Measurements from ENCODE around the gene GALNT17.

GALNT17 gene

DNA sequence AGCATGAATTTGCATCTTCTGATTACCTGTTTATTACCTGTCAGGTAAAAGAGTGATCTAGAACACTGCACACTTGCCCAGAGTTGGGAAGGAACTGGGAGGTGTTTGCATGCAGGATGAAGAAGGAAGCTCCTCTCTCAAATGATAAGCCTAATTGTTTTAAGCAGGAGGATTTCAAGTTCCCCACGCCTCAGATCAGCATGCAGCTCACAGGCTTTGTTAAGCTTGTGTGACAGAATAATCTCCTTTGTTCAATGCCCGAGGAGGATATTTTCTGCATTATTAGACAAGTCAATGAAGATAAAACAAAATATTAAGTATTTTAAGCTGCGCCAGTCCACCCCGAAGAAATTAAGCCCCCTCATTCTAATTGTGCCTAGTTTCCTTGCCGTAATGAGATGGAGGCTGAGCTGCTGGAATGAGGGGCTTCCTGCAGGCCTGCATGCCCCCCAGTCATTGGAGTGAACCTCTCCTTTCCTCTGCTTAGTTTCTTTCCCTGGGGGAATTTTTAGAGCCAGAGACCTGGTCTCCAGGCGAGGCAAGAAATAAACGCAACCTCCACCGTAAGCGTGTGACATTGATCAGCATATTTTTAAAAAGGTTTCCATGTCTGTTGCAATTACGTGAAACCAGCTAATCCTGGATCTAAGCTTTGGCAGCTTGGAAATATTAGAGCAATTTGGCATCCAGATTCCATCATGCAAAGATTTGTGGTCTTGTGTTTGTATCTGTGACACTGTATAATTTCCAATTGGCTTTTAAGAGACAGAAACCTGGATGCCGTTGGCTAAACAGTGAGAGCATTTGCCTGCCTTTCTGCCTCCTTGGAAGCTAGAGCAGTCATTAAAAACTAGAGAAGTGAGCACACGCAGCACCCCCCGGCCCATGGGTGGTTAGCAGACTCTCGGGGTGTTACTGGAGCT, 376.0 kb downstream of the GALNT17 start:
- no peak for DNase-seq (ENCODE audit: low read depth)

- no peak for DNase-seq (ENCODE audit: low read depth)
Measured at GRCh38 chr7:71509381-71509780, 377.4 kb downstream of the GALNT17 start.

DNA sequence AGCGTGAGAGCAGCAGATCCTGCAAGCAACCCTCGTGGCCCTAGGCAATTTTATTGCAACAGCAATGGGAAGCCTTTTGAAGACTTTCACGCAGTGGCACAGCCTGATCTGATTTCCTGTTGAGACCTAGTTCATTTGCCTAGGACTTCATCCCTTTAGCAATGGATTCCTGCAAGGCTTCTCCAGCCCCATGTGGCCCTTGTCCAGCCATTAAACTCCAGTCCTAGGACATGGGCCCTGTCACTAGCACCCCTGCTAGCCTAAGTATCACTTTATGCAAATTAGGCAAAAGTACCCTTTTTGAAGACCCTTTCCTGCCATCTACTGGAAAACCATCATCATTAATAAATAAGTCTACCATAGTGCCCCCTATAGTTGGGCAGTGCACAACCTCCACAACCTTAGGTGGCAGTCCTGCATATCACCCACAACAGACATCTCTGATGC, 379.4 kb downstream of the GALNT17 start:
- no peak for DNase-seq (ENCODE audit: low read depth)

- DNase-seq (ENCODE audit: low read depth): no peak
Measured at GRCh38 chr7:71517940-71518699, 386.2 kb downstream of the GALNT17 start.

- no peak for DNase-seq (ENCODE audit: low read depth)
Measured at GRCh38 chr7:71518880-71519279, 386.9 kb downstream of the GALNT17 start.

- DNase-seq (ENCODE audit: low read depth): no peak
Measured at GRCh38 chr7:71521506-71521905, 389.6 kb downstream of the GALNT17 start.

GRCh38 chr7:71526106-71526505, 394.2 kb downstream of the GALNT17 start:
- no peak for DNase-seq (ENCODE audit: low read depth)

- DNase-seq (ENCODE audit: low read depth): no peak
Measured at GRCh38 chr7:71527213-71527612, 395.3 kb downstream of the GALNT17 start.

- no peak for DNase-seq (ENCODE audit: low read depth)
Measured at GRCh38 chr7:71535616-71536015, 403.7 kb downstream of the GALNT17 start.

DNA sequence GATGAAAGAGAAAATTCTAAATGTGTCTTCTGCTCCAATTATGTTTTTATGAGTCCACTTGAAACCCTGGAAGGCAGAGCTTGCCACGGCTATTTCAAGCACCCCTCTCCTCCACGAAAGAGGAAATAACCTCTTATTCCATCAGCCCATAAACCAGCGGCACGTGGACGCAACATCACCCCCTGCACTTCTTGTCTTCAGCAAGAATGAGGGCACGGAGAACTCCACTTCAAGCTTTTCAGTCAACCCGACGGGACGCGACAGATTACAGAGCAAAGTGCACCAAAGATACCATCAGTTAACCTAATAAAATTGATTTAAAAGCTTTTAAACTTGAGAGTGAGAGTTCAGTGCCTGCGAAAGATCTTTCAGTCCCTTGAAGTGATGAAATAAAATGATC, 406.3 kb downstream of the GALNT17 start:
- no peak for DNase-seq (ENCODE audit: low read depth)

GRCh38 chr7:71539615-71540014, 407.7 kb downstream of the GALNT17 start:
- DNase-seq (ENCODE audit: low read depth): no peak

GRCh38 chr7:71541707-71542353, 409.9 kb downstream of the GALNT17 start:
- no peak for DNase-seq (ENCODE audit: low read depth)

DNA sequence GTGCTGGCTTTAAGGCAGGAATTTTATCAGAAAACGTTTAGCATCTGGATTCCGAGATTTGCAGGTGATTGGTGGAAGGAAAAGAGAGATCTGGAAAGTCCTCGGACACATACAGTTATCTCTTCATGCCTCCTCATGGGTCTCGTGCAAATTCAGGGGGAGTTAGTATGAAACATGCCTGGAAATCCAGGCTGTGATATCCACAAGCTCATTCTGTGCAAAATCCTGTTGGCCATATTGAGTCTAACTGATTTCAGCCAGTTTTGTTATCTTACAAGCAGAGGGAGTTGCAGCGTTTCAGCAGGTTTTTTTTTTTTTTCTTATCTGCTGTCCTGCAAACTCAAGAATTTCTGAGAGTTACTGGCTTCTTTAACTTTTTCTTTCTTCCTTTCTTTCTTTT, 411.5 kb downstream of the GALNT17 start:
- DNase-seq (ENCODE audit: low read depth): no peak

DNA sequence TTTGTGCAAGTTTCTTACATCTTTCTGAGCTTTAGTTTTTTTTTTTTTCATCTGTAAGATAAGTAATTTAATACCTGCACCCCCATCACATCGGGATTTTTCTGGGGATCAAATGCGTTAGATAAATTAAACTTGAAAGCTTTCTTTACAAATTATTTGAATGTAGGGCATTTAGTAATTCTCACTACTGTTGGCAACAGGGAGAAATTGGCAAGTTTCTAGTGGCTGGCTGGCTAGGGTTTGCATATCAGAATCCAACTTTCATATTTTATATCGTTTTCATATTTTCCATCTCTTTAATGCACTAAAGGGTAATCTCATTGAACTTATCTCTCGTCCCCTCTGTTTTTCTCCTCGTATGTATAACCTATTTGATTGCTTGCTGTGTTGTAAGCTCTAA, 412.9 kb downstream of the GALNT17 start:
- DNase-seq (ENCODE audit: low read depth): no peak

DNA sequence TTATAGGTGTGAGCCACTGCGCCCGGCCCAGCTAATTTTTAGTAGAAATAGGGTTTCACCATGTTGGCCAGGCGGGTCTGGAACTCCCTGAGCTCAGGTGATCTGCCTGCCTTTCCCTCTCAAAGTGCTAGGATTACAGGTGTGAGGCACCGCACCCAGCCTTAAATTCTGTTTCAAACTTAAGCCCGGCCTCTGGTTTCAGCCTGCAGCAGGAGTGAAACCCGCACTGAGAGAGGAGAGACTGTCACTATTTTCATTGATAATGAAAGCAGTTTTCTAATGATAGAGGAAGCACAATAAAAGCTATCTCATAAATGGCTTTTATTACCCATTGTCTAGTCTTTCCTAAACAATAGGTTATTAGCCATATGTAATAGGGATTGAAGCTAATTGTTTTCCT, 415.5 kb downstream of the GALNT17 start:
- DNase-seq (ENCODE audit: low read depth): no peak

DNA sequence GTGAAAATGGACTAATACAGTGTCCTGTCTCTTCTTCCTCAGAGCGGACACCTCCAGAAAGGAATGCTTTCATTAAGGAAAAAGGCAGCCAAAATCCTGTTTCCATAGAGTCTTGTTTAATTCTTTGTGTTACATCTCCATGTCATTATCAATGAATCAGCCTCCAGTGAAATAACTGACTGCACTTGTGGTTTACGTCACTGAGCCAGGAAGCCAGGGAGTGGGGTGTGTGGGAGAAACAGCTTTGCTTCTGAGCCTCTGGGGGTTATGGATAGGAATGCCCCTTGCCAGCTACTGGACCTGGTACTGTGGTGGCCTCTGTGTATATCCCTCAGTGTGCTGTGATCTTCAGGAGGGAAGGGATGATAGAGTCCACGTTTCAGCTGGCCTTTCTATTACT, 416.8 kb downstream of the GALNT17 start:
- no peak for DNase-seq (ENCODE audit: low read depth)

GRCh38 chr7:71553306-71553705, 421.4 kb downstream of the GALNT17 start:
- no peak for DNase-seq (ENCODE audit: low read depth)

DNA sequence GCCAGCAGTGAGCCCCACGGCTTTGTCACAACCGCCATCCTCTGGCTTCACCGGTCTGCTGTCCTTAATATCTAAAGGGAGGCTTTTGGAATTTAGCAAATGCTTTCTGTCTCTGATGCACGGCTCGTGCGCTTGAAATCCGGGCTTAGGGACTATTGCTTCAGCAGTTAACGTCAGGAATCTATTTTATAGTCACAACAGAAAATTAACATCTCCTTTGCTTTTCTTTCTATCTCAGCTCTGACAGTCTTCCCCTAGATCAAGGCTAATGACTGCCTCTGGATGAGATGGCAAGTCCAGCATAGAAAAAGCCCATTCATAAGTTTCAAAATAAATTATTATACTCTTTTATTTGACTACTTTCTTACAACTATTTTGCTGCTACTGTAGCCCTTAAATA, 423.8 kb downstream of the GALNT17 start:
- no peak for DNase-seq (ENCODE audit: low read depth)

- no peak for DNase-seq (ENCODE audit: low read depth)
Measured at GRCh38 chr7:71558806-71559613, 427.1 kb downstream of the GALNT17 start.

- DNase-seq (ENCODE audit: low read depth): no peak
Measured at GRCh38 chr7:71560354-71560995, 428.5 kb downstream of the GALNT17 start.

DNA sequence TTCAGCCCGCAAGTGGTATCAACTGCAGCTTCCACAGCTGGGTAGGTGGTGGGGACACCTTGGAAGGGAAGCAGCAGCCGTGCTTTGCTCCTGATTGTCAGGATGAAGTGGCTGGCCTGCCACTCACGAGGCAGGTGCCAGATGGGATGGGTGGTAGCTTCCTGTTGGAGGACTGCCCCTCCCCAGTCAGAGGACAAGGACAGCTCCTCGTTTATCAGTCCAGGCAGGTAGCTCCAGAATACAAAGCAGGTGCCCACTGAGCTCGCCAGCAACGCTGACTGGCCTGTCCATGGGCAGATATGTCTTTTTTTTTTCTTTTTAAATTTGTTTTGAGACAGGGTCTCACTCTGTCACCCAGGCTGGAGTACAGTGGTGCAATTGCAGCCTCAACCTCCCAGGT, 431.3 kb downstream of the GALNT17 start:
- DNase-seq (ENCODE audit: low read depth): no peak
